ENCODE data around the gene COL8A1.

The COL8A1 gene

DNA sequence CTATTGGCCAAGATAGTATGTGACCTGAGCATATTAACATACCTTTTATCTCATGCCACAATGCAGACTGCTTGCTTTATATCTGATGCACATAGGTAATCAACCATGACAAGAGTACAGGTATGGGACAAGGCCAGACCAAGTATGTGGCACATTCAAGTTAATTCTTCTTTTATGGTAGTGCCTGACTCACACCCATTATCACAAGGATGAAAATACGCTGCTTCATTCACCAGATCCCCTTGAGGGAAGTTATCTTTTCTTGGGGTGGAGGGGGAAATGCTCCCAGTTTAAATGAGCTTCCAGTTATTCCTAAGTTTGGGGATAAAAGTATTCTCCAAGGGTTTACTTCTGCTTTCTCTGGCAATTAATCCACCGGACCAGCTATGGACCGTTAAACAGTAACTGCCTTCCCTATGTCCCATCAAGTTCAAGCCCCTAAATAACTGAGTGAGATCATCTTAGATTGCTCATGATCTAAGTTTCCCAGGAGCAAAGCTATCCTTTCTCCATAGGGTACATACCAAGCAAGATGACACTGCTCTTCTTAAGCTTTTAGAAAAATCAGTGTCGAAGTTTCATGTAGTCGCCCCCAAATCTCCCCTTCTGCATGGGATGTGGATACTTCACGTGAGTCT lies 1.9 kb downstream of the COL8A1 start:
- no peak for DNase-seq

DNA sequence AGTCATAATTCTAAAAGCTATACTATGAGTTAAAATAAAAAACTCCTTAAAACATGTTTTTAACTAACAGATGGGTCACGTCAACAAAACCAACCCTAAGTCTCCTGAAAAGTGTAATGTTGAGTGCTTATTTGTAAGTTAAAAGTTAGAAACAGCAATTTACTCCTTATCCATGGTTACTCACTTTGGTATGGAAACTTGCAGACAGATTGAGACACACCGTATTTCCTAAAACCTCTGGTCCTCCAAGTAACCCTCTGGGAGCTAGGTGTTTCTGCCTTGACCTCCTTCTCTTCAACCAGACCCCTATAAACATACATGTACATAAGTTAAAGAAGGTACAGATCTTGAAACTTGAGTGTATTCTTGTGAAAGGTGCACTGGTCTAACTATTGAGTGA lies 3.1 kb downstream of the COL8A1 start:
- DNase-seq: no peak

DNA sequence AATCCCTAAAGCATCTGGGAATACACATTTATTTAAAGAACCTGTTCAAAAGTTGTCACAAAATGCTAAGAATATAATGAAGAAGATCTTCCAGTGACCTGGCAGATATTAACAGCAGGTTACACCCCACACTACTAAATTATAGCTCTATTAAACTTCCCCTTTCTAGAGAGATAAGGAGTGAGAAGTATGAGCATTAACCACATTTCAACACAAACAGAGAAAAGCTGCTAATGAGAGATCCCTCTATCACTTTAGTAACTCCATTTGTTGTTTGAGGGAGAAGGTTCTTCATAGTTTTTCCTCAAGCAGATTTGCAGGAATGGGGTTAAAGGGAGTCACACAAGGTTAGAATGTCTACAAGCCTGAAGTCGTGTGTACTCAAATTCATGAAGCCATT lies 3.6 kb downstream of the COL8A1 start:
- DNase-seq: no peak

DNA sequence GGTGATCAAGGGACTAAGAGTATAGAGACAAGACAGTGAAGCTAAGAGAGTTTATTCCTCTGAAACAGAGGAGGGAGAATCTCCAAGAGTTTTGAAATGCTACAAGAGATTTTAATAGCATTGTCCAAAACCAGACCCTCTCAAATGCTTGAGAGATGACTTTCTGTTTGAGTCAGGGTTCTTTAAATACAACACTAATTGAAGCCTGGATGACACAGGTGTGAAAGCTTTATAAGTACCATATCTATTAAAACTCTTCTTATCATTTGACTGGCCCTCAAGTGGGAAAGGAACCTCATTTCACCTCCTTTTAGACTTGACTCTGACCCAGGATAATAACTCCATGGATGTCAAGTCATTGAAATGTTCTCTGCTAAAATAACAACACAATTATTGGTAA lies 5.6 kb downstream of the COL8A1 start:
- no peak for DNase-seq

DNA sequence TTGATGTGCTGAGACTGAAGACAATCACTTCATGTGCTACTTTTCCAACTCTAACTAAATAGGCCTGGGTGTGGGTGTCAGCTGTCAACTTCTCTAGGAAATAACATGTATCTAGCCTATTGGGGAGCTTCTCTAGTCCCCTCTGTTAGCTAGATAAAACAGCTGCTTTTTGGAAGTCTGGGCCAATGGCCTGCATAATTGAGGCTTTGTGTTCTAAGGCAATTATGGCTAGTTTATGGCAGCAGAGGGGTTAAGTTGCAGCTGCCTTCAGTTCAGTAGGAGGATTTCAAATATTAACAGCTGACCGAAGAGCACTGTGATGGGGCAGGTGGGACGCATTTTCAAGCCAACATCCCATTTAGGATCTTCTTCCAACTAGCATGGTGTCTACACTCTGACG lies 6.4 kb downstream of the COL8A1 start:
- DNase-seq: no peak

DNA sequence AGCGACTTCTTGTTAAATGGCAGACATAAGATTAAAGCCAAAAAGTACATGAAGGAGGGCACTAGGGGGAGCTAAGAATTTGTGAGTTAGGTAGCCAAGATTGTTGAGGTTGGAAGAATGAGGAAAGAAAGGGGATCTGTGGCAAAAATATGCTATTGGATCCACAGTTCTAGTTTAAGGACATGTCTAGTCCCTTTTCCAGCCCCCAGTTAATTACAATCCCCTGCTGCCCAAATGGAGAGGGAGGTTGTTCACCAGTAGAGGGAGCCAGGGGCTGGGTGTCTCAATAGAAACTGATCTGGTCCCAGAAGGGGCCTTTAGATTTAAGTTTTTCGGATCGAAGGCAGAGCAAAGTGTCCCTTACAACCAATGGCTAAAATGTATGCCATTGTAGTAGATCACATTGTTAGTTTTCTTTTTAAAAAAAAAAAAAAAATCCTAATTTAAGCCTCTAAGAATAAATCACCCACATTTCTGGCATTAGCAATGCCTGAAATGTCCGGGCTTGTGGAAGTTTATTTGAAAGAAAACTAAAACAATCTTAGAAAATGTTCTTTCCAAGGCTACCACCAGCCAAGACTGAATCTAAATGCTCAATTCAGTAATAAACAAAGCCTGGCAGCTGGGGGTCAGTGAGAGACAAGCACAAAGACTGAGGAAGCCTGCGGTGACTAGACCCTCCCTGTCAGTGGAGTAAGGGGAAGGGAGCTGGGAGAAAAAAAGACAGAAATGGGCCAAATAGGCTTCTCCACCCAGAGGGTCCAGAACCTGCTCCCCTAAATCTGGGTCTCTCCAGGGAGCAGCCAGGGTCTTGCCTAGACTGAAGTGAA lies 7.1 kb downstream of the COL8A1 start:
- no peak for DNase-seq

DNA sequence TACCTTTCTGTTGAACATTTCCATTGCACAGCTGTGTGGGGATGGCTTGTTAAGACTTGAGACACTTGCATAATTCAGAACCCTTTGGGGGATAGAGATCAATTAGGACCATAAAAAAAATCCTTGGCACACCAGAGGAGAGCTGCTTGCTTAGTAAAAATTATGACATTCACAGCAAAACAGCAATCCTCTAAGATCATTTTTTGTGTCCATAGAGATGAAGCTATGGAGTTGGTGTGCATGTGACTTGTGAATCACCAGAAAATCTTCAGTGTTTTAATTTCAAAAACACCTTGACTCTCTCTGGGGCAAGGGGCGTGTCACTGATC lies 7.7 kb downstream of the COL8A1 start:
- no peak for DNase-seq

DNA sequence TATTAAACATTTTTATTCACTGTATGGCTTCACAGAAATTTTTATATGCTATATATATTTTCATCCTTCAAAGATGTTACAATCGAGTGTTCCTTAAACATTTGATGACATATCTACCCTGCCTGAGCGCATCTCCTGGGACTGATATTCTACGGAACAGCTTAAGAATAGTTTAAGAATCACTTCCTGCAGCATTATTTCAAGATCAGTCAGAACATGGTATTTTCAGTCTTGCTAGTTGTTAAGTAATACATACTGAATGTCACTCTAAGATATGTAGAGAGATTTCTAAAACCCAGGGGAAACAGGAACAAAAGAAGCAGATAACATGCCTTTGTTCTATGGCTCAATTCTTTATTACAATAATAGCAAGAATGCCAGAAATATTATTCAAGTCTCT lies 8.7 kb downstream of the COL8A1 start:
- no peak for DNase-seq

DNA sequence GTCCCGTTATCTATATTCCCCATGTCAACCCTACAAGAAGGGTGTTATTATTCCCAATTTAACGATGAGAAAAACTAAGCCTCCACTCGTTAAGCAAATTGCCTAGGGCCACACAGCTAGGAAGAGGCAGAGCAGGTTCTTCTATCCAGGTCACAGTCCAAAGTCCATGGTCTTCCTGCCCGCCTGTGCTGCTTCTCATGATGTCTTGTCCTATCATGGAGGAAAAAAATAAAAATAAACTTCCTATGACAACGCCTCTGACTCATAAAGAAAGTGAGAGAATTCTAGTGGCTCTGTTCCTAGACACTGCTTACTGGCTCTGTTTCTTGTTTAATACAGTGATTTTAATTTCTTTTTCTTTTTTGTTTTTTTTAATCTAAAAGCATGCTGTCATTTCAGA lies 9.7 kb downstream of the COL8A1 start:
- no peak for DNase-seq

DNA sequence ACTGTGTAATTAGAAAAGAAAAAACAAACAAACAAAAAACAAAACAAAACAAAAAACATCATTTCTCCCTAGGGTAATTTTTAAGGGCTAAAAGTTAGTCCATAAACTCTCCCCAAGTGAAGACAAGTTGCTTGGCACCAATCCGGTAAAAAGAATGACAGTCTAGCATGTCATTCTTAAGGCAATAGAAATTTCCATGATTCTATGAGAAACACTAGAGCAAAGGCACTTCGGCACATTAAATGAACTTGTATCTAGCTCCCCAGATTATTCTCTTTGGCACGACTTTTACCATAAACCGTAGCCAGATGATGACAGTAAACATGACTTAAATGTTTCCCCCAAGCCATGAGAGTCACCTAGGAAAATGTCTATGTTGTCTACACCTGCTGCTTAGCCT lies 10.1 kb downstream of the COL8A1 start:
- no peak for DNase-seq

DNA sequence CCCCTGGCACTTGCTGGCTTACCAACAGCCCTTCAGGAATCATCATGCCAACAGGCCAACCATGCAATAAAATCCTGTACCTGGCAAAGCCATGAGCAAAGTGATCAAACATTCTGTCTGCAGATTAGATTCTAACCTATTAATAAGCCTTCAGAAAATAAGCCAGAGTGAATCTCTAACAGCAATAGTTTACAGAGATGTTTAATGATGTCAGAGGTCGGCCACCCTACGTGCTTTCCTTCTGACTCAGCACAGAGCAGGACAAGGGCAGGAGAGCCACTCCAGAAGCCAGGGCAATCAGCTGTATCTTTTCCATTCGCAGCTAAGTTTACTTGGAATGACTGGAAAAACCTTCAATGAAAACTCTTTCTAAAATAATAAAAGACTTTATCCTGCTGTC lies 13.1 kb downstream of the COL8A1 start:
- no peak for DNase-seq

DNA sequence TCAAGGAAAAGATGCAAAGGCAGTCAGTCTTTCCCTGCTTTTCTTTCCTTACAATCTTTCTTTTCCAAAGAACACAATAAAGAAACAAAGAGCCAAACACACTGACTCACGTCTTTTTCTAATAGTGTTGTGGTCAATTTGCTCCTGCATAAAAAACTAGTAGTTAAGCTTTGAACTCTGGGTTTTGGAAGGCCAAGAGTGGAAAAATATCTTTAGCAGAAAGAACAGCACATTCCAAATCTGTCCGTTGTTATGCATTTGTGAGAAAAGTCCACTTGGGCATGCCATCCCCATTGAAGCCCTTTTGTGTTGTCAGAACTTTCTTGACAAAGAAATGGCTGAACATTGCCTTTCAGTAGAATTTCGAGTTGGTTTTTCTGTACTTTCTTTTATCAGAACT lies 18.2 kb downstream of the COL8A1 start:
- no peak for DNase-seq

DNA sequence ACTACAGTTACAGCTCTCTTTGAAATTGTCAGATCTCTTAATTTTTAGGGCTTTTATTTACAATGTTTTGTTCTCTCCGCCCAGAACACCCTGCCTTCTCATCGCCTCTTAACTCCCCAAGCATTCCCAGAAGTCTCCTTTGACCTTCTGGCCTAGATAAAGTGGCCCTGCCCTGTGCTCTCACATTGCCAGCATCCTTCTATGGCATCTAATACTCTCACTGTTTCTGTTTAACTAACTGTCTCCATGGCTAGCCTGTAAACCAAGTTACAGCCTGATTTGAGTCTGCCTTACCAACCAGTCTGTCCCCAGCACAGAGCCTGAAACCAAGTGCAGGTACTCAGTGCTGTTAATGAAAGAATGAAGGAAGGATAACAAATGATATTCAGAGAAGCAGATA lies 19.9 kb downstream of the COL8A1 start:
- DNase-seq: no peak

DNA sequence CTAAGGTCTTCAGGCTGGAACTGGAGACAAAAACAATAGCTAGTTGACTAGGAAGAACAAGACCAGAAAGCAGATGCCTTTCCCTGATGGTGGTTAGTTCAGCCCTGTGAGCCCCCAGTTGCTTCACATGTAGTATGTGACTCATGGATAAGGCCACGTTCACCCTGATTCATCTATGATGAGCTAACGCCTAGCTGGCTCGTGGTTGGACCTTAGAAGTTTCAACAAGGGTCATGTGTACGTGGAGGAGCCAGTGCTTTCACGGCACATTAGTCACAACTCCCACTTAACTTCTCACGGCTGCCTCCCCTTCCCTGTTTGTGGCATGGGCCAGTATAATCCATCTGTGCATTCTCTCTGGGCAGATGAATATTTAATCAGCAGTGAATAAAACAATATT lies 20.6 kb downstream of the COL8A1 start:
- DNase-seq: no peak

DNA sequence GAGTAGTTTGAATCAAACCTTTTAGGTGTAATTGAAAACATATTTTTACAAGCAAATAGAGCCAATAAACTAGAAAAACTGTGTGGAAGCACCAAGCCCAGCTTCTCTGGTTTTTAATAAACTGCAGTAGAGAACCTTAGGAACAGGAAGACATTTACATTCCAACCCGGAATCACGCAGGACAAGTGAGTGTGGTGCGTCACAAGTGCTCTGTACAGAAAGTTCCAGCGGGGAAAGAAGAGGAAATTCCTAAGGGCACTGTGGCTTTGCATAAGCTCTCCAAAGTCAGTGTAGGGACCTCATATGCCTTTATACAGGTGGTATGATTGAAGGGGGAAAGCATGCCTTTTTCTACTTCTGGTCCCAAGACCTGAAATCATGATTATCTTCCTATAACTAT lies 21.6 kb downstream of the COL8A1 start:
- no peak for DNase-seq

DNA sequence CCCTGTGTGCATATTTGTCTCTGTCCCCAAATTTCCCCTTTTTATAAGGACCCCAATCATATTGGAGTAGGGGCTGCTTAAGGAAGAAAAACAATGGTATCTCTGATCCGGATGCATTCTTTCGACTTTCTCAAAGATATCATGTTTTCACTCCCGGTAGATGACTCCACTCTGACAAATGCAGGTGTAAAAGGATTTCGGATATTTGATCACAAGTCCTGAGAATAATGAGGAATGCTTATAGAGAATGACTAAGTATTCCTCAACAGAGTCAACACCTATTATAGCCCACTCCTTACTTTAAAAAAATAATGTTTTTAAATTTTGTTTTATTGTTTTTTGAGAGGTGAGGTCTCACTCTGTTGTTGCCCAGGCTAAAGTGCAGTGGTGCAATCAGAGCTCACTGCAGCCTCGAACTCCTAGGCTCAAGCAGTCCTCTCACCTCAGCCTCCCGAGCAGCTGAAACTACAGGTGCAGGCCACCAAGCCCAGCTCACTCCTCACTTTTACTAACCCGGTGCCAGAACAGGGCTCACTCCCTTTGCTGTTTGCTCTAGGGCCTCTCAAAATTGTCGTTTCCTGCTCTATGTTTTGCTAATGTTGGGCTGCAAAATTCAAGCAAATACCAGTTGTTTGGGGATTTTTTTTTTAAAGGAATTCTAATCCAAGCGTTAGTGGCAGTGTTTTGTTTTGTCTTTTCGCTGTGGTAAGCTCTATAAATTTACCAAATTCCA lies 24.6 kb downstream of the COL8A1 start:
- no peak for DNase-seq

DNA sequence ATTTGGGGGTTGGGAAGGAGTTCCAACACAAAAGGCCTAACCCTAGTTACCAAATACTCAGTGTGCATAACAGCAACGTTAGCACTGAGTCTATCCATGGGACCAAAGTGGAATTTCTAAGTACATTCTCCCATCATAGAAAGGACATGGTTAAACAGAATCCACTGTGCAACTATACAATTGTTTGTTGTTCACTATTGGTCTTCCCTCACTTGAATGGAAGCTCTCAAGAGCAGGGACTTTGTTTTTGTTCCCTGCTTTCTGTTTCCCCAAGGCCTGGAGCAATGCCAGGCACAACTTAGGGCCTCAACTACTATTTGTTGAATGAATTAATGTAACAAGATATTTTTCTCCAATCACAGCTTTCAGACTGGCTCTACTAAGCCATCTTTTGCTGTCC lies 25.6 kb downstream of the COL8A1 start:
- DNase-seq: no peak

DNA sequence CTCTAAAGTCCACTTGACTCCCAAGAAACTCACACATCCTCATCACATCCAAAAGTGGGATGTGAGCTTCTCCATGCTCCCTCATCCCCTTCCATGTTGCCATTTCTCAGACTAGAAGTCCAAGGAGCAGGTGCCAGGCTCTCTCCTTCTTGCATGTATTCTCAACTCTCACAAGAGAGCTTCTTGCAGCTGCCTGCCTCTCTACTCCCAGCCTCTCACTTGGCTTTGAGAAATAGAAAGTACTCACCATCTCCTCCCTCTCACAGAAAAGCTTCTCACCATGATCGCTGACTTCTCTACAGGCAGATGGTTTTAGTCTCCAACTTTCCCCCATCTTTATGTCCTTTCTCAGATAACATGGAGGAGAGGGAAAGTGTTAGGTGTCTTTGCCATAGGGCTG lies 26.6 kb downstream of the COL8A1 start:
- DNase-seq: no peak

DNA sequence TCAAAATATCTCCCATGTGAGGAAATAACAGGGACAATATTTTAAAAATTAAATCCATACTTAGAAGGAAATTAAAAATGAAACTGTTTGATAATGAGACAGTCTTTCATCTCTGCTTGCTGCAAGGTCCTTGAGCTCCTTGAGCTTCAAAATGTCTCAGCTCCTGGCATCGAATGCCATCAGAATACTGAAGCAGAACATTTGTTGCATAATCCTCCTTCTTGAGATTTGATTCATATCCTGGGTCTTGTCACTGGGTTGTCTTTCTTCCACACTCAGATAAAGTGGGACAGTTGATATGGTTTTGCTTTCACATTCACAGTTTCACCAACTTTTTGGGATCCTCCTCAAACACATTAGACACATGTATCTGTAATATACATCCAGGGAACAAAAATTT lies 27.8 kb downstream of the COL8A1 start:
- DNase-seq: no peak

DNA sequence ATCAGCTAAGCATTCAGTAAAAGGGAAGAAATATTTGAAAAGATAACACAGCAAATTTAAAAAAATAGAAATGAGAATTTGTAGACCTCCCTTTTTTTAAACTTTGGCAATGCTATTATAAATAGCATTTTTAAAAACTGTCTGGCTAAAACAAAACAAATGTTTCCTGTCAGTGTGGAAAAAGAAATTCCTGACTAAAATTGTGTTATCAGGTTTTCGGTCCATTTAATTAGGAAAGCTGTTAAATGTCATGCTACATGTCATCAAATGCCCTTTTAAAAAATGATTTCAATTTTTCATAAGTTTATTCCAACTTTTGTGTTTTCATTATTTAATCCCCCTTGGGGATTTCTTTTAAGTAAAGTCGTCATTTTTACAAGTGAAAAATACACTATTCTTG lies 29.6 kb downstream of the COL8A1 start:
- no peak for DNase-seq

DNA sequence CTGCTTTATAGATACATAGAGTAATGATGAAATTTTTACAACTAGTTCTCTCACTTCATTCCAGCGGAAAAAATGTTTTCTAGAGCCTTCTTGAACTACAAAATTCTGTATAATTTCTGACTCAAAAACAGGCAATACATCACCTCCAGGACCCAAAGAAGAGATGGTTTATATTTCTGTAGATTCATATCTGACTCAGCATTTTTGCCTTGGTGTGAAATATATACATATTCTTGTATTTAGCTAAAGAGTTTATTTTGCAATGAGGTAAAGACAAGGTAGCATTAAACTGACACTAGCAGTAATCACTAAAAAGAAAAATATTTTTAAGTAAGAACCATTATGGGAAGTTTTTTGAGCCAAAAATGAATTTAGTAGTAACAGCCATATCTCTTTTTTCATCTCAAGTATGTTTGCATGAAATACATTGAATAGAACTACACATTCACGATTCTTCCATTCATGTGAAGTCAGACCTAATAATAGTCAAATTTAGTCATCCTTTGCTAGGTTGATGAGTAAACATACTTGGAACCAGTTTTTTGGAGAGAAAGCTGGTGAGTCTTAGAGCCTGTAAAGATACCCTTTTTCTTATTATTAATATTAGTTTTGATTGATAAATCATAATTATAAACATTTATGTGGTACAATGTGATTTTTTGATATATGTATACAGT lies 31.6 kb downstream of the COL8A1 start:
- no peak for DNase-seq

DNA sequence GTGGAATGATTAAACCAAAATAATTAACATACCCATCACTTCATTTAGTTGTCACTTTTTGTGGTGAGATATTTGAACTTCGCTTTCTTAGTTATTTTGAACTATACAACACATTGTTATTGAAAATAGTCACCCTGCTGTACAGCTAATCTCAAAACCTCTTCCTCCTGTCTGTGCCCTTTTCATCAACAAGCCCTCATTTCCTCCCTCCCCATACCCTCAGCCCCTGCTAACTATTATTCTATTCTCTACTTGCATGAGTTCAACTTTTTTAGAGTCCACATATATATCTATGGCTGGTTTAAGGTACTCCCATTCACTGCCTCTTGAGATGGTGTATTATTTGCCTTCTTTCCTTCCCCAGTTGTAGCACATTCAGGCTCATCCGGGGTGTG lies 32.2 kb downstream of the COL8A1 start:
- DNase-seq: no peak

DNA sequence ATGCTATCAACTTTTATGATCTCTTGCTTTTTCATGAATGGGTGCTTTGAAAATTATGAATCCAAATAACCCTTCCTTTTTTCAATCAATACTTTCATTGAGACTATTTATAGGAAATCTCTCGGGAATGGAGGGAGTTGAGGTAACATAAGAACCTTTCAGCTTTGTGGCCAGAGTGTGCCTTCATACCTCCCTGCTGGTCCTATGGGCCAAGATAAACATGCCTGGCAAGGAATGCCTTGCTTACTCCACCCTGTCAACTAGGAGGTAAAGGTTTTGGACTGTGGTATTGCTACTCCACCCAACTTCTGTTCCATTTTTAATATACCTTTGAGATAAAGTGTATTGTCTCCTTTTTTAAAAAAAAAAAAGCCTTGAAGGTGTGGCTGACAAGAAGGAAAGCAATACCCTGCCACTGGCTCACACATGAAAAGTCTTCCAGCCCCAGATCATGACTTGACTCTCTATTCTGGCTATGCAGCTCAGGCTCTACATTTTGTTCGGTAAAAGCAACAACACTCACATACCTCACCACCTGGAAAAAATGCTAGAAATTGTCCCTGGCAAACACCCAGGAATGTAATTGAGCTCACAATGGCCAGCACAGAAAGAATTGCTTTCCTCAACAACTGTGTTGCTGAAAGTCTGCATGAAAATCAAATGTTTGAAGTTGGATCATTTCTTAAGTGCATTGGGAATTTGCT lies 35.8 kb downstream of the COL8A1 start:
- no peak for DNase-seq

All from NCI-H2171 (cell line).